ACC112 (cell line): ENCODE data around the gene SEC22B.
"Not testable (repeated sequence)": the region's sequence is repeated elsewhere in the genome, so short reads cannot be mapped to it uniquely, and the experiment has no call there.

ENCODE experiments used
- H2AFZ ChIP-seq: fragments of 200-600 bp; sonication (generic); one replicate; pipeline ENCODE4 v1.6.0; 2017; ENCODE audit warnings: antibody characterized with exemption, low read length; ENCODE audit not compliant: unreplicated experiment
- H3K27ac ChIP-seq: fragments of 200-600 bp; sonication (generic); 2 replicates; pipeline ENCODE4 v1.5.1; 2014; ENCODE audit warnings: low read depth, mild to moderate bottlenecking, antibody characterized with exemption, low read length, moderate library complexity
- H3K27me3 ChIP-seq: fragments of 200-600 bp; sonication (generic); 2 replicates; pipeline ENCODE4 v1.6.1; 2014; ENCODE audit warnings: mild to moderate bottlenecking, antibody characterized with exemption, low read length, moderate library complexity, mixed read lengths; ENCODE audit not compliant: insufficient read depth
- H3K36me3 ChIP-seq: fragments of 200-600 bp; sonication (generic); 2 replicates; pipeline ENCODE4 v1.6.1; 2016; ENCODE audit warnings: mild to moderate bottlenecking, antibody characterized with exemption, low read length, moderate library complexity, mixed read lengths; ENCODE audit not compliant: insufficient read depth
- H3K4me1 ChIP-seq: fragments of 200-600 bp; sonication (generic); one replicate; pipeline ENCODE4 v1.6.1; 2016; ENCODE audit warnings: low read length, mixed read lengths; ENCODE audit not compliant: insufficient read depth, unreplicated experiment, control insufficient read depth
- H3K4me3 ChIP-seq: fragments of 200-600 bp; sonication (generic); 2 replicates; pipeline ENCODE4 v1.5.1; 2014; ENCODE audit warnings: mild to moderate bottlenecking, low read depth, low read length
- H3K79me2 ChIP-seq: fragments of 200-600 bp; sonication (generic); one replicate; pipeline ENCODE4 v1.6.0; 2016; ENCODE audit warnings: low read length; ENCODE audit not compliant: control insufficient read depth, unreplicated experiment, insufficient read depth

SEC22B gene

GRCh38 chr1:120178799-120179756 is 2.8 kb upstream of the SEC22B start:
- H3K79me2 ChIP-seq, result peaks cover 21% of the 10 kb centered on the region
- H3K27me3 ChIP-seq, result no peaks in the 10 kb centered on the region
- H3K27ac ChIP-seq, result peak overlapping the region; percentile 95
- H3K36me3 ChIP-seq, result no peaks in the 10 kb centered on the region
- peak overlapping the region; percentile 62 for H3K4me3 ChIP-seq
- peaks cover 20% of the 10 kb centered on the region for H3K4me1 ChIP-seq
- H2AFZ ChIP-seq, result peak overlapping the region; percentile 17

- H2AFZ ChIP-seq, H3K4me3 ChIP-seq, H3K27me3 ChIP-seq, H3K36me3 ChIP-seq: not testable (repeated sequence)
- Histone ChIP-seq H3K4me1 (peaks cover 20% of the 10 kb centered on the region), H3K79me2 (peaks cover 22% of the 10 kb centered on the region), H3K27ac (peak overlapping the region; percentile 95)
Measured at GRCh38 chr1:120178058-120178457, 1.7 kb upstream of the SEC22B start.

DNA sequence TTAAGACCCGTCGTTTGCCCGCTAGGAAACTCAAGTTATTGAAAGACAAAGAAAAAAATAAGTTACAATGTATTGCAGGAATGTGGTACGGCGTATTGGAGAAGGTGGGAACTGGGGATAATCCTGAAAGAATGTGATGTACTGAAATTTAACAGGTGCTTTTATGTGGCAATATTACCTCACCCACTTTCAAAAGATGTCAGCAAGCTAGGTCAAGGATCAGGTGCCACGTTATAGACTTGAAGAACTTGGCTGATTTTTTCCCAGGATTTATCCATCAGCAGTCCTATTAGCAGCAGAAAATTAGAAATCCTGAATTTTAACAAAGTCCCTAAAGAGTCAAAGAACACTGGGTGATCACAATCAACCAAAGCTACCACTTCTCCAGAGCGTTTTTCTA is 632 bp downstream of the SEC22B start:
- Histone ChIP-seq H3K4me1 (peaks cover 17% of the 10 kb centered on the region), H3K79me2 (peaks cover 28% of the 10 kb centered on the region), H3K27ac (peak overlapping the region; percentile 91), H3K4me3 (peak overlapping the region; percentile 83)
- H3K27me3 ChIP-seq, H3K36me3 ChIP-seq, H2AFZ ChIP-seq: not testable (repeated sequence)

GRCh38 chr1:120164761-120165160 is 11.6 kb downstream of the SEC22B start:
- not testable (repeated sequence) for H3K36me3 ChIP-seq, H3K4me1 ChIP-seq, H2AFZ ChIP-seq, H3K27ac ChIP-seq, H3K4me3 ChIP-seq, H3K27me3 ChIP-seq
- H3K79me2 ChIP-seq, result peaks cover 15% of the 10 kb centered on the region

- not testable (repeated sequence) for H3K27ac ChIP-seq, H3K4me1 ChIP-seq, H2AFZ ChIP-seq, H3K36me3 ChIP-seq, H3K79me2 ChIP-seq, H3K27me3 ChIP-seq, H3K4me3 ChIP-seq
Measured at GRCh38 chr1:120162015-120162414, 14.3 kb downstream of the SEC22B start.

GRCh38 chr1:120158495-120158894 is 17.8 kb downstream of the SEC22B start:
- H3K36me3 ChIP-seq, H3K27me3 ChIP-seq, H3K79me2 ChIP-seq, H3K4me3 ChIP-seq, H2AFZ ChIP-seq, H3K4me1 ChIP-seq: not testable (repeated sequence)
- H3K27ac ChIP-seq, result peak overlapping the region; percentile 77

DNA sequence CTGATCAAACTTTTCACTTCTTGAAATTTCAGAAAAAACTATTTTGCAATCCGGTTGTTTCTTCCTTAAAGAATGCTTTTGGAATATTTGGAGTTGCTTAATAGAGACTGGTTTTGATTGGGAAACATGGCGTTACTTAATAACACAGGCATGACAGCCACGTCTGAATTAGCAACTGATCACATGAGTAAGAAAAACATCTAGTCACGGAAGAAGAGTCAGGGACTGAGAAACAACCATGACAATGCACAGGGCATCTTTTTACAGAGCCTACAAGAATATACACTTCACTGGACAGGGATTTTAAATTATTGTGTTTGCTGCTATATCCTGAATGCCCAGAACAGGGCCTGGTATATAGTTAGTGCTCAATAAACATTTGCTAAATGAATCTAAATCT is 18.2 kb downstream of the SEC22B start:
- H2AFZ ChIP-seq, H3K79me2 ChIP-seq, H3K27me3 ChIP-seq, H3K4me3 ChIP-seq, H3K4me1 ChIP-seq, H3K36me3 ChIP-seq: not testable (repeated sequence)
- peak overlapping the region; percentile 74 for H3K27ac ChIP-seq

DNA sequence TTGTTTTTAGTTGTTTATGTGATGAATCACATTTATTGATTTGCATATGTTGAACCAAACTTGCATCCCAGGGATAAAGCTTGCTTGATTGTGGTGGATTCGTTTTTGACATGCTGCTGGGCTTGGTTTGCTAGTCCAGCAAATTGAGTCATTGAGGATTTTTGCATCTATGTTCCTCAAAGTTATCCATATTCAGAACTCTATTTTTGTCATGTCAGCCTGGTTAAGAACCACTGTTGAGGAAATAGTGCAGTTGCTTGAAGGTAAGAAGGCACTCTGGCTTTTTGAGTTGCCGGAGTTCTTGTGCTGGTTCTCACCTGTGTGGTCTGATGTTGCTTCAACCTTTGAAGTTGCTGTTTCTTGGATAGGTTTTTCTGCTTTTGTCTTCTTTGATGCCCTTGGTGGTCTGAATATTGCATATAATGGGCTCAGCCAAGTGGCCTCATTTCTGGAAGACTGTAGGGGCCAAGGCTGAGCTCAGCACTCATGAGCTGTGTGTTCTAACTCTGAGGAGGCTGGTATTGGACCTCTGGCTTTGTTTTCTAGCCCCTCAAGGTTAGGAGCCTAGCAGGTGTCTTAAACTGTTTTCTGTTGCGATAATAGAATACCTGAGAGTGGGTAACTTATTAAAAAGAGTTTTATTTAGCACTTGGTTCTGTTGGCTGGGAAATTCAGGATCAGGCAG is 26.0 kb downstream of the SEC22B start:
- H3K4me1 ChIP-seq, H3K27me3 ChIP-seq, H2AFZ ChIP-seq, H3K4me3 ChIP-seq, H3K36me3 ChIP-seq, H3K79me2 ChIP-seq, H3K27ac ChIP-seq: not testable (repeated sequence)

GRCh38 chr1:120149420-120150059 is 26.8 kb downstream of the SEC22B start:
- H3K4me1 ChIP-seq, H3K27me3 ChIP-seq, H2AFZ ChIP-seq: not testable (repeated sequence)

DNA sequence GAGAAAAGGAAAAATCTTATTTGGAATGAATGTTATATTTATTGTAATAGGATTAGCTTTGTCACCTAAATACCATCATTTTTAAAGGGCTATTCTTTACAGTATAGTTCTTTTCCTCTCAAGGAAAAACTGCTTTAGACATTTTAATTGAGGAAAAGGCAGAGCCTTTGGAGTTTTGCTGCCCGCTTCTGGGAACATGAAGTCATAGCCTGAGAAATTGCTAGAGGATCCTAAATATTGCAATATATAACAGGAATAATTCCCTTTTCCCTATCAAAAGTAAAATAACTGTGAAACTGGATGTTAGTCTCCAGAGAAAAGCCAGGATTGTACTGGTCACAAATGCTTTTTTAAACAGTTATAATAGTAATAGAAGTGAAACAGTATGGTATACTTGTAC is 30.5 kb downstream of the SEC22B start:
- H3K4me1 ChIP-seq, result peaks cover 26% of the 10 kb centered on the region
- H2AFZ ChIP-seq, H3K79me2 ChIP-seq, H3K36me3 ChIP-seq, H3K27ac ChIP-seq, H3K4me3 ChIP-seq, H3K27me3 ChIP-seq: not testable (repeated sequence)

More at GRCh38 chr1:120149420-120150059, 26.8 kb downstream of the SEC22B start:
- not testable (repeated sequence) for H3K79me2 ChIP-seq, H3K36me3 ChIP-seq, H3K4me3 ChIP-seq, H3K27ac ChIP-seq
